GM21723 (cell line): ENCODE data around the gene PCDHB8.
"Not testable (repeated sequence)": the region's sequence is repeated elsewhere in the genome, so short reads cannot be mapped to it uniquely, and the experiment has no call there.

Experiments
- ATAC-seq: cut with Tn5 transposase; IDR thresholded peaks from one replicate; pipeline ENCODE4 v1.9.1; 2021; ENCODE audit warnings: mild to moderate bottlenecking, moderate library complexity; ENCODE audit not compliant: unreplicated experiment

PCDHB8 gene

DNA sequence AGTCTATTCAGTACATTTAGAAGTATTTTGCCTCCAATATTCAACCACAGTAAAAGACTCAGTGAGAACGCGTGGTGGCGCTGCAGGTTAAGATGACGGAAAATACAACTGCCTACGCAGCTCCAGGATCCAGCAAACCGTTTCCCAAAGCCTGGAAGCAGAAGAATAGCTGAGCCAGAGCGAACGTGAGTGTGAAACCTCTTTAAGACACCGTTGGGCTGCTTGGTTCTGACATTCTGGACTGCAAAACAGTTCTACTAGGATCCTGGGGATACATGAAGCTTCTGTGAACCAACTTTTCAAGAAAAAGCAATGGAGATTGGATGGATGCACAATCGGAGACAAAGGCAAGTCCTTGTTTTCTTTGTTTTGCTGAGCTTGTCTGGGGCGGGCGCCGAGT lies 4.7 kb downstream of the PCDHB8 start, which contains the start of gene PCDHB16:
PCDHB16 (plus strand) TSS at position 140 of the 400 bp plus-strand sequence; CDS start at position 313, 173 bp downstream.
- no peak for ATAC-seq

DNA sequence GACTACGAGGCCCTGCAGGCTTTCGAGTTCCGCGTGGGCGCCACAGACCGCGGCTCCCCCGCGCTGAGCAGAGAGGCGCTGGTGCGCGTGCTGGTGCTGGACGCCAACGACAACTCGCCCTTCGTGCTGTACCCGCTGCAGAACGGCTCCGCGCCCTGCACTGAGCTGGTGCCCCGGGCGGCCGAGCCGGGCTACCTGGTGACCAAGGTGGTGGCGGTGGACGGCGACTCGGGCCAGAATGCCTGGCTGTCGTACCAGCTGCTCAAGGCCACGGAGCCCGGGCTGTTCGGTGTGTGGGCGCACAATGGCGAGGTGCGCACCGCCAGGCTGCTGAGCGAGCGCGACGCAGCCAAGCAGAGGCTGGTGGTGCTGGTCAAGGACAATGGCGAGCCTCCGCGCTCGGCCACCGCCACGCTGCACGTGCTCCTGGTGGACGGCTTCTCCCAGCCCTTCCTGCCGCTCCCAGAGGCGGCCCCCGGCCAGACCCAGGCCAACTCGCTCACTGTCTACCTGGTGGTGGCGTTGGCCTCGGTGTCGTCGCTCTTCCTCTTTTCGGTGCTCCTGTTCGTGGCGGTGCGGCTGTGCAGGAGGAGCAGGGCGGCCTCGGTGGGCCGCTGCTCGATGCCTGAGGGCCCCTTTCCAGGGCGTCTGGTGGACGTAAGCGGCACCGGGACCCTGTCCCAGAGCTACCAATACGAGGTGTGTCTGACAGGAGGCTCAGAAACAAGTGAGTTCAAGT lies 6.7 kb downstream of the PCDHB8 start:
- not testable (repeated sequence) for ATAC-seq

DNA sequence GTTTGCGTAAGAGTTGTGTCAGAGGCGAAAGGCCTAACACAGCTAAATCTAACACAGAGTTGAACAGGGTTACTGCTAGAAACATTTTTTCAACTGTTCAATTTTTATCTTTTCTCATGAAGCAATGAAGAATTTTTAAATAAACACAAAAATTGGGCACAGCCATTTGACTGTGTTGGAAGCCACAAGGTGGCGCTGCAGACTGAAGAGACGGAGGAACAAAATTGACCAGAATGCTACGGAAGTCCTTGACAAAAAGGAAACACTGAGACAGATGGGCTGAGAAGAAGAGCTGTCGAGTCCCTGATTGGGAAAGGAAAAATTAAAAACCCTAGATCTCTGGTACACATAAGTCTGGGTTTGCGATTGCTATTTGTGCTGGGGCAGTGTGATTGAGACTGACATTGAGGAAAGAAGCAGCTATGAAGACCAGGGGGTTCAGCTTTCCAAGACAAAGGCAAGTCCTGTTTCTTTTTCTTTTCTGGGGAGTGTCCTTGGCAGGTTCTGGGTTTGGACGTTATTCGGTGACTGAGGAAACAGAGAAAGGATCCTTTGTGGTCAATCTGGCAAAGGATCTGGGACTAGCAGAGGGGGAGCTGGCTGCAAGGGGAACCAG lies 9.4 kb downstream of the PCDHB8 start, which contains the start of gene PCDHB9:
PCDHB9 (plus strand) TSS at position 265 of the 616 bp plus-strand sequence; CDS start at position 423, 158 bp downstream.
- no peak for ATAC-seq

DNA sequence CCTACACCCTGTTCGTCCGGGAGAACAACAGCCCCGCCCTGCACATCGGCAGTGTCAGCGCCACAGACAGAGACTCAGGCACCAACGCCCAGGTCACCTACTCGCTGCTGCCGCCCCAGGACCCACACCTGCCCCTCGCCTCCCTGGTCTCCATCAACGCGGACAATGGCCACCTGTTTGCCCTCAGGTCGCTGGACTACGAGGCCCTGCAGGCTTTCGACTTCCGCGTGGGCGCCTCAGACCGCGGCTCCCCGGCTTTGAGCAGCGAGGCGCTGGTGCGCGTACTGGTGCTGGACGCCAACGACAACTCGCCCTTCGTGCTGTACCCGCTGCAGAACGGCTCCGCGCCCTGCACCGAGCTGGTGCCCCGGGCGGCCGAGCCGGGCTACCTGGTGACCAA lies 11.1 kb downstream of the PCDHB8 start:
- ATAC-seq: not testable (repeated sequence)

DNA sequence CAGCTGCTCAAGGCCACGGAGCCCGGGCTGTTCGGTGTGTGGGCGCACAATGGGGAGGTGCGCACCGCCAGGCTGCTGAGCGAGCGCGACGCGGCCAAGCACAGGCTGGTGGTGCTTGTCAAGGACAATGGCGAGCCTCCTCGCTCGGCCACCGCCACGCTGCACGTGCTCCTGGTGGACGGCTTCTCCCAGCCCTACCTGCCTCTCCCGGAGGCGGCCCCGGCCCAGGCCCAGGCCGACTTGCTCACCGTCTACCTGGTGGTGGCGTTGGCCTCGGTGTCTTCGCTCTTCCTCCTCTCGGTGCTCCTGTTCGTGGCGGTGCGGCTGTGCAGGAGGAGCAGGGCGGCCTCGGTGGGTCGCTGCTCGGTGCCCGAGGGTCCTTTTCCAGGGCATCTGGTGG lies 11.5 kb downstream of the PCDHB8 start:
- not testable (repeated sequence) for ATAC-seq

DNA sequence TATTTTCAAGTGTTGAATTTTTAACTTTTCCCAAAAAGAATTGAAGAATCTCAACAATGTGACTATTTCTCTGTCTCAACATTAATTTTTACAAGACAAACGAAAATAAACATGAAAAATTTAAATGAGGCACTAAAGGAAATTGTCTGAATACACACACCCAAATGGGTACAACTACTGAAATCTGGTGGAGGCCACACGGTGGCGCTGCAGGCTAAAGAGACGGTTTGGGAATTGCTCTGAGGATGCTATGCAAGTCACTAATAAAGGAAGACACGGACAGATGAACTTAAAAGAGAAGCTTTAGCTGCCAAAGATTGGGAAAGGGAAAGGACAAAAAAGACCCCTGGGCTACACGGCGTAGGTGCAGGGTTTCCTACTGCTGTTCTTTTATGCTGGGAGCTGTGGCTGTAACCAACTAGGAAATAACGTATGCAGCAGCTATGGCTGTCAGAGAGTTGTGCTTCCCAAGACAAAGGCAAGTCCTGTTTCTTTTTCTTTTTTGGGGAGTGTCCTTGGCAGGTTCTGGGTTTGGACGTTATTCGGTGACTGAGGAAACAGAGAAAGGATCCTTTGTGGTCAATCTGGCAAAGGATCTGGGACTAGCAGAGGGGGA lies 14.6 kb downstream of the PCDHB8 start, which contains the start of gene PCDHB10:
PCDHB10 (plus strand) TSS at position 244 of the 616 bp plus-strand sequence; CDS start at position 444, 200 bp downstream.
- no peak for ATAC-seq

DNA sequence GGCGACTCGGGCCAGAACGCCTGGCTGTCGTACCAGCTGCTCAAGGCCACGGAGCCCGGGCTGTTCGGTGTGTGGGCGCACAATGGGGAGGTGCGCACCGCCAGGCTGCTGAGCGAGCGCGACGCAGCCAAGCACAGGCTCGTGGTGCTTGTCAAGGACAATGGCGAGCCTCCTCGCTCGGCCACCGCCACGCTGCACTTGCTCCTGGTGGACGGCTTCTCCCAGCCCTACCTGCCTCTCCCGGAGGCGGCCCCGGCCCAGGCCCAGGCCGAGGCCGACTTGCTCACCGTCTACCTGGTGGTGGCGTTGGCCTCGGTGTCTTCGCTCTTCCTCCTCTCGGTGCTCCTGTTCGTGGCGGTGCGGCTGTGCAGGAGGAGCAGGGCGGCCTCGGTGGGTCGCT lies 16.7 kb downstream of the PCDHB8 start:
- ATAC-seq: not testable (repeated sequence)

DNA sequence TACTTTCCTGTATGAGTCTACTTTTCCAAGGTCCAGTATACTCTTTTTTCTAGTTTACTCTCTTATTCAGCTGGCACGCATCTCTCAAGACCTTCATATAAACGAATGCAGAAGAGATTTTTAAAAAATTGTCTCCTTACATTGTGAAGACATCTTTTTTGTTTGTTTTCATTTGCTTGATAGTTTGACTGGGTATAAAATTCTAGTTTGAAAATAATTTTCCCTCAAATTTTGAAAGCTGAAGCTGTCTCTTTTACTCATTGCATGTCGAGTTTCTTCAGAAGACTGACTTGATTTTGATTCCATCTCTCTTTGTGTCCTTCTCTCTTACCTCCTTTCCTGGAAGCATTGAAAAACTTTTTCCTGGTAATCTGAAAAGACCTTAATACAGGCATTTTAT lies 18.8 kb downstream of the PCDHB8 start:
- ATAC-seq: no peak

DNA sequence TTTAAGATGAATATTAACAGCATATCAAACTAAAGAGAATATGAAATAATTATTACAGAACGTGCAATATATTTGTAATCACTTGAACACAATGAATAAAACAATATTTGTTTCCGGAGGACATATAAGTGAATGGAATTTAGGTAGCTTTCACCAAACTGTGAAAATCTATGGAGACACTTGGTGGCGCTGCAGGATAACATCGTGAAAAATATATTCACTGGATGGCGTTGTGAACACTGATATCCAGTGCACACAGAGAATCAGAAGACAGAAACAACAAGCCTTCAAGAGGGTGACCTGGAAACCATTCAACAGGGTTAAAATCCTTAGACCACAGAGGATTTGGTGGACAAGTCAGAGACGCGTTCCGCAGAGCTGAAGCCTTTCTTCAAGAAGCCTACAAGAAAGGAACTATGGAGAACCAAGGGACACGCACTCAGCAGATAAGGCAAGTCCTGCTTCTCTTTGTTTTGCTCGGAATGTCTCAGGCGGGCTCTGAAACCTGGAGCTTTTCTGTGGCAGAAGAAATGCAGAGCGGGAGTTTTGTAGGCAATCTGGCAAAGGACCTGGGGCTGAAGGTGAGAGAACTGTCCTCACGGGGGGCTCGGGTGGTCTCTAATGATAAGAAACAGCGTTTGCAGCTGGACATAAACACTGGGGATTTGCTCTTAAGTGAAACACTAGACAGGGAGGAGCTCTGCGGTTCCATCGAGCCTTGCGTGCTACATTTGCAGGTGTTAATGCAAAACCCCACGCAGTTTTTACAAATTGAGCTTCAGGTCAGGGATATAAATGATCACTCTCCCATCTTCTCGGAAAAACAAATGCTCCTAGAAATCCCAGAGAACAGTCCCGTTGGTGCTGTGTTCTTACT lies 22.0 kb downstream of the PCDHB8 start, which contains the start of gene PCDHB11:
PCDHB11 (plus strand) TSS at position 269 of the 877 bp plus-strand sequence; CDS start at position 417, 148 bp downstream.
- no peak for ATAC-seq

DNA sequence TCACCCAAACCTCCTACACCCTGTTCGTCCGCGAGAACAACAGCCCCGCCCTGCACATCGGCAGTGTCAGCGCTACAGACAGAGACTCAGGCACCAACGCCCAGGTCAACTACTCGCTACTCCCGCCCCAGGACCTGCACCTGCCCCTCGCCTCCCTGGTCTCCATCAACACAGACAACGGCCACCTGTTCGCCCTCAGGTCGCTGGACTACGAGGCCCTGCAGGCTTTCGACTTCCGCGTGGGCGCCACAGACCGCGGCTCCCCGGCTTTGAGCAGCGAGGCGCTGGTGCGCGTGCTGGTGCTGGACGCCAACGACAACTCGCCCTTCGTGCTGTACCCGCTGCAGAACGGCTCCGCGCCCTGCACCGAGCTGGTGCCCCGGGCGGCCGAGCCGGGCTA lies 23.5 kb downstream of the PCDHB8 start:
- ATAC-seq: not testable (repeated sequence)

DNA sequence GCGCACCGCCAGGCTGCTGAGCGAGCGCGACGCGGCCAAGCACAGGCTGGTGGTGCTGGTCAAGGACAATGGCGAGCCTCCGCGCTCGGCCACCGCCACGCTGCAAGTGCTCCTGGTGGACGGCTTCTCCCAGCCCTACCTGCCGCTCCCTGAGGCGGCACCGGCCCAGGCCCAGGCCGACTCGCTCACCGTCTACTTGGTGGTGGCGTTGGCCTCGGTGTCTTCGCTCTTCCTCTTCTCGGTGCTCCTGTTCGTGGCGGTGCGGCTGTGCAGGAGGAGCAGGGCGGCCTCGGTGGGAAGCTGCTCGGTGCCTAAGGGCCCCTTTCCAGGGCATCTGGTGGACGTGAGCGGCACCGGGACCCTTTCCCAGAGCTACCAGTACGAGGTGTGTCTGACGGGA lies 24.1 kb downstream of the PCDHB8 start:
- ATAC-seq: not testable (repeated sequence)

DNA sequence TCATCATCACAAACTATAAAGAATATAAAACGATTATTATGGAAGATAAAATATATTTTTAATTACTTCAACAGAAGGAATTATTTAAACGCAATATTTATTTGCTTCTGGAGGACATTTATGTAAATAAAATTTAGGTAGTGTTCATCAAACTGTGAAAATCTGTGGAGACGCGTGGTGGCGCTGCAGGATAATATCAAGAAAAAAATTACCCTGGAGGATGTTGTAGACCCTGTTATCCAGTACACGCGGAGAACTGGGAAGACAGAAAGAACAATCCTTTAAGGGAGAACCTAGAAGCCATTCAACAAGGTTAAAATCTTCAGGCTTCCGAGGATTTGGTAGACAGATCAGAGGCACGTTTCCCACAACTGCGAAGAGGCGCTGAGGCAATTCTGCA lies 30.9 kb downstream of the PCDHB8 start, which contains the start of gene PCDHB12:
PCDHB12 (plus strand) TSS at position 242 of the 400 bp plus-strand sequence. CDS start 189 bp downstream, outside the sequence.
- ATAC-seq: no peak

DNA sequence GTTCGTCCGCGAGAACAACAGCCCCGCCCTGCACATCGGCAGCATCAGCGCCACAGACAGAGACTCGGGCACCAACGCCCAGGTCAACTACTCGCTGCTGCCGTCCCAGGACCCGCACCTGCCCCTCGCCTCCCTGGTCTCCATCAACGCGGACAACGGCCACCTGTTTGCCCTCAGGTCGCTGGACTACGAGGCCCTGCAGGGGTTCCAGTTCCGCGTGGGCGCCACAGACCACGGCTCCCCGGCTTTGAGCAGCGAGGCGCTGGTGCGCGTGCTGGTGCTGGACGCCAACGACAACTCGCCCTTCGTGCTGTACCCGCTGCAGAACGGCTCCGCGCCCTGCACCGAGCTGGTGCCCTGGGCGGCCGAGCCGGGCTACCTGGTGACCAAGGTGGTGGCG lies 32.7 kb downstream of the PCDHB8 start:
- not testable (repeated sequence) for ATAC-seq

DNA sequence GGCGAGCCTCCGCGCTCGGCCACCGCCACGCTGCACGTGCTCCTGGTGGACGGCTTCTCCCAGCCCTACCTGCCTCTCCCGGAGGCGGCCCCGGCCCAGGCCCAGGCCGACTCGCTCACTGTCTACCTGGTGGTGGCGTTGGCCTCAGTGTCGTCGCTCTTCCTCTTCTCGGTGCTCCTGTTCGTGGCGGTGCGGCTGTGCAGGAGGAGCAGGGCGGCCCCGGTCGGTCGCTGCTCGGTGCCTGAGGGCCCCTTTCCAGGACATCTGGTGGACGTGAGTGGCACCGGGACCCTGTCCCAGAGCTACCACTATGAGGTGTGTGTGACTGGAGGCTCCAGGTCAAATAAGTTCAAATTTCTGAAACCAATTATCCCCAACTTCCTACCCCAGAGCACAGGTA lies 33.3 kb downstream of the PCDHB8 start:
- ATAC-seq: not testable (repeated sequence)

DNA sequence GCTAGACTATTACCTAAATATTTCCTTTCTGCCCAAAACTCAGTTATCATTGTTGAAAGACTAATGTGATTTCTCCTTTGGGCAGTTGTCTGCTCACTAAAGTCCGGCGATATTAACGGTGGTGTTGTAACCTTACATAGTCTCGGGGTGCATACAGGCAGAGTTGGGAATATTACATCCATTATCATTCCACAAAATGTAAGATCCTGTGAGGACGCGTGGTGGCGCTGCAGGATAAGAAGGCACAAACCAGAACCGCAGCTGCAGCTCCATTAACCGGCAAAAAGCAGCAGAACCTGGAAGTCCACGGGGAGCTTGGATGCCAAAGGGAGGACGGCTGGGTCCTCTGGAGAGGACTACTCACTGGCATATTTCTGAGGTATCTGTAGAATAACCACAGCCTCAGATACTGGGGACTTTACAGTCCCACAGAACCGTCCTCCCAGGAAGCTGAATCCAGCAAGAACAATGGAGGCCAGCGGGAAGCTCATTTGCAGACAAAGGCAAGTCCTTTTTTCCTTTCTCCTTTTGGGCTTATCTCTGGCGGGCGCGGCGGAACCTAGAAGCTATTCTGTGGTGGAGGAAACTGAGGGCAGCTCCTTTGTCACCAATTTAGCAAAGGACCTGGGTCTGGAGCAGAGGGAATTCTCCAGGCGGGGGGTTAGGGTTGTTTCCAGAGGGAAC lies 36.2 kb downstream of the PCDHB8 start, which contains the start of gene PCDHB13:
PCDHB13 (plus strand) TSS at position 264 of the 684 bp plus-strand sequence; CDS start at position 469, 205 bp downstream.
- not testable (repeated sequence) for ATAC-seq

DNA sequence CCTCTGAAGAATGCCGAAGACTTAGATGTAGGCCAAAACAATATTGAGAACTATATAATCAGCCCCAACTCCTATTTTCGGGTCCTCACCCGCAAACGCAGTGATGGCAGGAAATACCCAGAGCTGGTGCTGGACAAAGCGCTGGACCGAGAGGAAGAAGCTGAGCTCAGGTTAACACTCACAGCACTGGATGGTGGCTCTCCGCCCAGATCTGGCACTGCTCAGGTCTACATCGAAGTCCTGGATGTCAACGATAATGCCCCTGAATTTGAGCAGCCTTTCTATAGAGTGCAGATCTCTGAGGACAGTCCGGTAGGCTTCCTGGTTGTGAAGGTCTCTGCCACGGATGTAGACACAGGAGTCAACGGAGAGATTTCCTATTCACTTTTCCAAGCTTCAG lies 37.0 kb downstream of the PCDHB8 start:
- not testable (repeated sequence) for ATAC-seq

DNA sequence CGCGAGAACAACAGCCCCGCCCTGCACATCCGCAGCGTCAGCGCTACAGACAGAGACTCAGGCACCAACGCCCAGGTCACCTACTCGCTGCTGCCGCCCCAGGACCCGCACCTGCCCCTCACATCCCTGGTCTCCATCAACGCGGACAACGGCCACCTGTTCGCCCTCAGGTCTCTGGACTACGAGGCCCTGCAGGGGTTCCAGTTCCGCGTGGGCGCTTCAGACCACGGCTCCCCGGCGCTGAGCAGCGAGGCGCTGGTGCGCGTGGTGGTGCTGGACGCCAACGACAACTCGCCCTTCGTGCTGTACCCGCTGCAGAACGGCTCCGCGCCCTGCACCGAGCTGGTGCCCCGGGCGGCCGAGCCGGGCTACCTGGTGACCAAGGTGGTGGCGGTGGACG lies 37.9 kb downstream of the PCDHB8 start:
- ATAC-seq: not testable (repeated sequence)

DNA sequence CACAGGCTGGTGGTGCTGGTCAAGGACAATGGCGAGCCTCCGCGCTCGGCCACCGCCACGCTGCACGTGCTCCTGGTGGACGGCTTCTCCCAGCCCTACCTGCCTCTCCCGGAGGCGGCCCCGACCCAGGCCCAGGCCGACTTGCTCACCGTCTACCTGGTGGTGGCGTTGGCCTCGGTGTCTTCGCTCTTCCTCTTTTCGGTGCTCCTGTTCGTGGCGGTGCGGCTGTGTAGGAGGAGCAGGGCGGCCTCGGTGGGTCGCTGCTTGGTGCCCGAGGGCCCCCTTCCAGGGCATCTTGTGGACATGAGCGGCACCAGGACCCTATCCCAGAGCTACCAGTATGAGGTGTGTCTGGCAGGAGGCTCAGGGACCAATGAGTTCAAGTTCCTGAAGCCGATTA lies 38.4 kb downstream of the PCDHB8 start:
- ATAC-seq: not testable (repeated sequence)

DNA sequence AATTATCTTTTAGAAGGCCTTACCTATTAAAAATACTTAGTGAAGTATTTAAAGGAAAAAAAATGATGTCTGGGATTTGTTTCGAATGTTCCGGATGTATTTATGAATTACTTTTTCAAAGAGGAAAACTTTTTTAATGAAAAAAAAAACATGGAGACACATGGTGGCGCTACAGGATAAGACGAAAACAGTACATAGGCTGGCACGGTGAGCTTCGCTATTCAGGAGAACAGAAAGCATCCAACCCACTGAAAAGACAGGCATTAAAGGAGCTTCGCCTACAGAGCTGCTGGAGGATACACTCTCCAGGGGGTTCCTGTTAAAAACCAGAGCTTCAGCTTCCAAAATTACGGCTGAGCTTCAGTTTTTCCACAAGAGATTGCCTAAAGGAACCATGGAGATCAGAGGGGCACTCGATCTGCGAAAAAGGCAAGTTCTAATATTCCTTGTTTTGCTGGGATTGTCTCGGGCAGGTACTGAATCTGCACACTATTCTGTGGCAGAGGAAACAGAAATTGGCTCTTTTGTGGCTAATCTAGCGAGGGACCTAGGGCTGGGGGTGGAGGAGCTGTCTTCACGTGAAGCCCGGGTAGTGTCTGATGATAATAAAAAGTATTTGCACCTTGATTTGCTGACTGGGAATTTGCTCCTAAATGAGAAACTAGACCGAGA lies 45.7 kb downstream of the PCDHB8 start, which contains the start of gene PCDHB14:
PCDHB14 (plus strand) TSS at position 232 of the 672 bp plus-strand sequence; CDS start at position 395, 163 bp downstream.
- no peak for ATAC-seq
